GM19372 (cell line): ENCODE measurements around the gene CPED1.

Source experiments
- ATAC-seq: cut with Tn5 transposase; IDR thresholded peaks from one replicate; pipeline ENCODE4 v1.9.1; 2021; ENCODE audit warnings: mild to moderate bottlenecking, low read depth, moderate library complexity; ENCODE audit not compliant: unreplicated experiment

CPED1 gene

GRCh38 chr7:121081327-121081936 lies 92.9 kb downstream of the CPED1 start:
- ATAC-seq, result peak; percentile 86

- ATAC-seq, result no peak
Measured at GRCh38 chr7:121082400-121083101, 94.0 kb downstream of the CPED1 start.

GRCh38 chr7:121083138-121083789 lies 94.8 kb downstream of the CPED1 start:
- ATAC-seq, result no peak

- ATAC-seq, result no peak
Measured at GRCh38 chr7:121083790-121084251, 95.3 kb downstream of the CPED1 start.

GRCh38 chr7:121084256-121084655 lies 95.7 kb downstream of the CPED1 start:
- no peak for ATAC-seq

- ATAC-seq, result no peak
Measured at GRCh38 chr7:121084748-121085336, 96.3 kb downstream of the CPED1 start.

GRCh38 chr7:121085922-121086321 lies 97.4 kb downstream of the CPED1 start:
- ATAC-seq, result no peak

- no peak for ATAC-seq
Measured at GRCh38 chr7:121088870-121089269, 100.4 kb downstream of the CPED1 start.

GRCh38 chr7:121094829-121095228 lies 106.3 kb downstream of the CPED1 start:
- ATAC-seq, result no peak

- ATAC-seq, result no peak
Measured at GRCh38 chr7:121097577-121097976, 109.1 kb downstream of the CPED1 start.

GRCh38 chr7:121099572-121099971 lies 111.1 kb downstream of the CPED1 start:
- ATAC-seq, result no peak

GRCh38 chr7:121101083-121101482 lies 112.6 kb downstream of the CPED1 start:
- ATAC-seq, result no peak

GRCh38 chr7:121101621-121102020 lies 113.1 kb downstream of the CPED1 start:
- no peak for ATAC-seq

- no peak for ATAC-seq
Measured at GRCh38 chr7:121102619-121103018, 114.1 kb downstream of the CPED1 start.

GRCh38 chr7:121103086-121103485 lies 114.6 kb downstream of the CPED1 start:
- no peak for ATAC-seq

- ATAC-seq, result no peak
Measured at GRCh38 chr7:121103579-121103978, 115.1 kb downstream of the CPED1 start.

- no peak for ATAC-seq
Measured at GRCh38 chr7:121105262-121105661, 116.8 kb downstream of the CPED1 start.

GRCh38 chr7:121107923-121108498 lies 119.5 kb downstream of the CPED1 start:
- ATAC-seq, result peak; percentile 92

- no peak for ATAC-seq
Measured at GRCh38 chr7:121109145-121109544, 120.6 kb downstream of the CPED1 start.

GRCh38 chr7:121113288-121113687 lies 124.8 kb downstream of the CPED1 start:
- no peak for ATAC-seq

GRCh38 chr7:121116396-121116795 lies 127.9 kb downstream of the CPED1 start:
- no peak for ATAC-seq
